GM06990 (cell line): ENCODE results near the gene MANSC1.

Experiments
- DNase-seq: peaks from one replicate; pipeline ENCODE4 v3.0.0-alpha.2; 2011; ENCODE audit not compliant: insufficient read length; ENCODE audit errors: extremely low read depth
- H3K27me3 ChIP-seq: replicated peaks from 2 replicates; pipeline ENCODE4 v1.6.0; 2011; ENCODE audit warnings: low read length; ENCODE audit not compliant: control insufficient read depth, insufficient read depth
- H3K36me3 ChIP-seq: 2 replicates; pipeline ENCODE4 v1.5.1; 2011; ENCODE audit warnings: low read length; ENCODE audit not compliant: control insufficient read depth, insufficient read depth
- H3K4me3 ChIP-seq: replicated peaks from 2 replicates; pipeline ENCODE4 v1.5.1; 2011; ENCODE audit warnings: low read depth, mild to moderate bottlenecking, control low read depth, low read length
- CTCF ChIP-seq: IDR thresholded peaks from 2 replicates; pipeline ENCODE4 v1.5.1; 2011; ENCODE audit warnings: low read length, control low read depth, mild to moderate bottlenecking, inconsistent platforms; ENCODE audit not compliant: insufficient read depth, poor library complexity, severe bottlenecking

The MANSC1 gene

GRCh38 chr12:12393171-12393570 is 43.1 kb upstream of the MANSC1 start:
- Histone ChIP-seq H3K27me3 (no peaks in the 10 kb centered on the region), H3K36me3 (no peaks in the 10 kb centered on the region), H3K4me3 (no peak overlapping the region)
- TF ChIP-seq CTCF = no peak
- DNase-seq = no peak

- H3K27me3 ChIP-seq = no peaks in the 10 kb centered on the region
- TF ChIP-seq CTCF = no peak
- H3K4me3 ChIP-seq = no peak overlapping the region
- DNase-seq = no peak
- no peaks in the 10 kb centered on the region for H3K36me3 ChIP-seq
These were observed 42.4 kb upstream of the MANSC1 start for GRCh38 chr12:12392413-12392812.

GRCh38 chr12:12387501-12387900 is 37.5 kb upstream of the MANSC1 start:
- DNase-seq = no peak
- Histone ChIP-seq H3K27me3 (no peaks in the 10 kb centered on the region), H3K36me3 (no peaks in the 10 kb centered on the region), H3K4me3 (no peak overlapping the region)
- no peak for TF ChIP-seq CTCF

GRCh38 chr12:12384571-12385340 is 34.7 kb upstream of the MANSC1 start:
- TF ChIP-seq CTCF = no peak
- peaks cover 2% of the 10 kb centered on the region; the same call in 1 of the 2 replicates for H3K36me3 ChIP-seq
- no peaks in the 10 kb centered on the region for H3K27me3 ChIP-seq
- DNase-seq = no peak
- no peak overlapping the region for H3K4me3 ChIP-seq

- no peak for DNase-seq
- H3K4me3 ChIP-seq = no peak overlapping the region
- H3K27me3 ChIP-seq = no peaks in the 10 kb centered on the region
- TF ChIP-seq CTCF = no peak
- H3K36me3 ChIP-seq = peaks cover 2% of the 10 kb centered on the region; the same call in 1 of the 2 replicates
These were observed 31.9 kb upstream of the MANSC1 start for GRCh38 chr12:12381982-12382381.
